ENCODE results near the gene RIN3.

DNA sequence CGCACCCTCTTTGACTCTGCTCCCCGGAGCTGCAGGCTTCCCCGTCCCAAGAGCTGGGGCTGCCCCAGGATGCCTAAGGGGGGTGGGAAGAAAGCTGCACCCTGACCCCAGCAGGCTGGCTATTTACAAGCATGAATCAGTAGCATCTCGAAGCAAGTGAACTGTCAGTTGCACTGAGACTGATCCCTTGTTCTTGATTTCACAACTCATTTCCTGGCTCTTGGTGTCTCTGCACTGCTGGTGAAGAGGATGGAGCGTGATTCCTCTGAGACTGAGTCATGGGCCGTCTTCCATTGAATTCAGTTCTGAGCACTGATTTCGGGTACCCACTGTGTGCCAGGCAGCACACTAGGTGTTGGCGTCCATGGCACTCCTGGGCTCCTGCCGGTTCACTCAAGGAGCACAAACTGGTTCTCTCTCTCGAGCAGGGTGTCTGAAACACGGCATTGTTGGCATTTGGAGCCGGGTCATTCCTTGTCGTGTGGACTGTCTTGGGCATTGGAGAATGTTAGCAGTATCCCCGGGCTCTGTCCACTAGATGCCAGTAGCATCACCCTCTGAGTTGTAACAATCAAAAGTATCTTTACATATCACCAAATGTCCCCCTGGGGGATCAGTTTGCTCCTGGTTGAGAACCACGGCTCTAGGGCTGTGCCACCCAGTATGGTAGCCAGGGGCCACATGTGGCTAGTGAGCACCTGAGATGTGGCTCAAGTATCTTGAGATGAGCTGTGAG is 86.9 kb downstream of the RIN3 start:
- no peak for TF ChIP-seq SP1 (IDR thresholded peaks at IDR 0.05)
- no peak for TF ChIP-seq FOXA1 (IDR thresholded peaks at IDR 0.05)
- TF ChIP-seq ELF4 (IDR thresholded peaks at IDR 0.05), result no peak
- no peak for TF ChIP-seq LEF1 (IDR thresholded peaks at IDR 0.05; ENCODE audit: borderline replicate concordance)
- no peak for TF ChIP-seq NFRKB (IDR thresholded peaks at IDR 0.05)
- no peak for TF ChIP-seq FOXM1 (IDR thresholded peaks at IDR 0.05; ENCODE audit: borderline replicate concordance)
